GM19372 (cell line): Measurements from ENCODE around the gene VWA3B.
"Not testable (repeated sequence)": the region's sequence is repeated elsewhere in the genome, so short reads cannot be mapped to it uniquely, and the experiment has no call there.

Experiments
- ATAC-seq: cut with Tn5 transposase; IDR thresholded peaks from one replicate; pipeline ENCODE4 v1.9.1; 2021; ENCODE audit warnings: mild to moderate bottlenecking, low read depth, moderate library complexity; ENCODE audit not compliant: unreplicated experiment

VWA3B gene

GRCh38 chr2:98087447-98088020 lies 567 bp downstream of the VWA3B start:
- no peak for ATAC-seq

GRCh38 chr2:98088261-98088660 lies 1.3 kb downstream of the VWA3B start:
- ATAC-seq, result no peak

- ATAC-seq, result no peak
Observed at GRCh38 chr2:98089941-98090340, 3.0 kb downstream of the VWA3B start.

- ATAC-seq, result no peak
Observed at GRCh38 chr2:98090951-98091350, 4.0 kb downstream of the VWA3B start.

GRCh38 chr2:98091738-98092137 lies 4.8 kb downstream of the VWA3B start:
- ATAC-seq, result no peak

- no peak for ATAC-seq
Observed at GRCh38 chr2:98093146-98093545, 6.2 kb downstream of the VWA3B start.

GRCh38 chr2:98093611-98094010 lies 6.6 kb downstream of the VWA3B start:
- no peak for ATAC-seq

- no peak for ATAC-seq
Observed at GRCh38 chr2:98099939-98100743, 13.2 kb downstream of the VWA3B start.

- ATAC-seq, result not testable (repeated sequence)
Observed at GRCh38 chr2:98102315-98102714, 15.3 kb downstream of the VWA3B start.

GRCh38 chr2:98102878-98103277 lies 15.9 kb downstream of the VWA3B start:
- ATAC-seq, result no peak

GRCh38 chr2:98108110-98108509 lies 21.1 kb downstream of the VWA3B start:
- no peak for ATAC-seq

- ATAC-seq, result no peak
Observed at GRCh38 chr2:98110741-98111140, 23.8 kb downstream of the VWA3B start.

GRCh38 chr2:98114643-98115330 lies 27.8 kb downstream of the VWA3B start:
- ATAC-seq, result no peak

- ATAC-seq, result no peak
Observed at GRCh38 chr2:98118161-98118560, 31.2 kb downstream of the VWA3B start.

GRCh38 chr2:98118852-98119251 lies 31.9 kb downstream of the VWA3B start:
- no peak for ATAC-seq

GRCh38 chr2:98121149-98121548 lies 34.2 kb downstream of the VWA3B start:
- no peak for ATAC-seq

GRCh38 chr2:98122524-98122923 lies 35.6 kb downstream of the VWA3B start:
- ATAC-seq, result no peak

GRCh38 chr2:98123286-98123685 lies 36.3 kb downstream of the VWA3B start:
- ATAC-seq, result no peak

- ATAC-seq, result no peak
Observed at GRCh38 chr2:98126061-98126460, 39.1 kb downstream of the VWA3B start.

- ATAC-seq, result no peak
Observed at GRCh38 chr2:98127229-98127989, 40.4 kb downstream of the VWA3B start.

GRCh38 chr2:98128556-98129109 lies 41.7 kb downstream of the VWA3B start:
- no peak for ATAC-seq
